Progenitor cell of endocrine pancreas (in vitro differentiated cells): Measurements from ENCODE around the gene SCN9A. TPM values are rescaled to one million over a fixed set of nuclear protein-coding genes. Genes with fewer than 3 reads are reported as not detected.
"Not testable (repeated sequence)": the region's sequence is repeated elsewhere in the genome, so short reads cannot be mapped to it uniquely, and the experiment has no call there.

Experiments used
- DNase-seq: peaks from one replicate; pipeline ENCODE4 v3.0.0; 2021; ENCODE audit warnings: low spot score; ENCODE audit not compliant: unreplicated experiment
- H3K27ac Mint-ChIP-seq: 2 replicates; pipeline ENCODE4 v1.8.0; 2021; ENCODE audit warnings: mild to moderate bottlenecking, moderate library complexity, mixed read lengths
- H3K27me3 Mint-ChIP-seq: 2 replicates; pipeline ENCODE4 v1.8.0; 2021; ENCODE audit warnings: mixed read lengths
- H3K36me3 Mint-ChIP-seq: 2 replicates; pipeline ENCODE4 v1.8.0; 2022; ENCODE audit warnings: mixed read lengths; ENCODE audit not compliant: insufficient read depth
- H3K4me1 Mint-ChIP-seq: 2 replicates; pipeline ENCODE4 v1.8.0; 2021; ENCODE audit warnings: low read depth, mixed read lengths
- H3K4me3 Mint-ChIP-seq: 2 replicates; pipeline ENCODE4 v1.8.0; 2021; ENCODE audit warnings: low read depth, mild to moderate bottlenecking, moderate library complexity, mixed read lengths
- H3K9me3 Mint-ChIP-seq: 2 replicates; pipeline ENCODE4 v1.8.0; 2021; ENCODE audit warnings: low read depth, mixed read lengths
- CTCF ChIP-seq: fragments of 200-600 bp; sonication (generic); IDR thresholded peaks from one replicate; pipeline ENCODE4 v1.5.0; 2021; ENCODE audit warnings: antibody characterized with exemption, mild to moderate bottlenecking; ENCODE audit not compliant: unreplicated experiment
- total RNA-seq: library from RNA; stranded (reverse); gene quantifications from 2 replicates; pipeline ENCODE4 v1.2.1, GENCODE V29; 2021

Gene SCN9A
- total RNA-seq, 1 donor from 2014 or later = 23.7 TPM

- Mint-ChIP-seq H3K4me3 (no peak overlapping the region), H3K27ac (no peak overlapping the region), H3K27me3 (no peaks in the 10 kb centered on the region), H3K4me1 (peaks cover 4% of the 10 kb centered on the region), H3K9me3 (no peaks in the 10 kb centered on the region), H3K36me3 (no peaks in the 10 kb centered on the region)
- no peak for TF ChIP-seq CTCF
- no peak for DNase-seq
Observed at GRCh38 chr2:166329465-166329864, 46.3 kb downstream of the SCN9A start.

GRCh38 chr2:166328147-166328546 is 47.6 kb downstream of the SCN9A start:
- H3K4me1 Mint-ChIP-seq = no peaks in the 10 kb centered on the region
- H3K9me3 Mint-ChIP-seq = no peaks in the 10 kb centered on the region
- no peak for TF ChIP-seq CTCF
- H3K36me3 Mint-ChIP-seq = no peaks in the 10 kb centered on the region
- no peak overlapping the region for H3K4me3 Mint-ChIP-seq
- H3K27ac Mint-ChIP-seq = no peak overlapping the region
- no peaks in the 10 kb centered on the region for H3K27me3 Mint-ChIP-seq
- DNase-seq = no peak

- Mint-ChIP-seq H3K9me3 (no peaks in the 10 kb centered on the region), H3K4me1 (no peaks in the 10 kb centered on the region), H3K27ac (no peak overlapping the region), H3K36me3 (no peaks in the 10 kb centered on the region), H3K4me3 (no peak overlapping the region), H3K27me3 (no peaks in the 10 kb centered on the region)
- TF ChIP-seq CTCF = no peak
- DNase-seq = no peak
Observed at GRCh38 chr2:166321076-166321475, 54.7 kb downstream of the SCN9A start.

- Mint-ChIP-seq H3K27me3 (no peaks in the 10 kb centered on the region), H3K9me3 (no peaks in the 10 kb centered on the region), H3K4me1 (no peaks in the 10 kb centered on the region), H3K27ac (no peak overlapping the region), H3K36me3 (peaks cover 5% of the 10 kb centered on the region), H3K4me3 (no peak overlapping the region)
- TF ChIP-seq CTCF = no peak
- DNase-seq = no peak
Observed at GRCh38 chr2:166314022-166314759, 61.6 kb downstream of the SCN9A start.

- not testable (repeated sequence) for H3K27me3 Mint-ChIP-seq, H3K27ac Mint-ChIP-seq, H3K4me3 Mint-ChIP-seq, H3K9me3 Mint-ChIP-seq, H3K4me1 Mint-ChIP-seq, DNase-seq
- H3K36me3 Mint-ChIP-seq = peaks cover 10% of the 10 kb centered on the region
Observed at GRCh38 chr2:166312863-166313262, 62.9 kb downstream of the SCN9A start.

GRCh38 chr2:166307326-166307725 is 68.4 kb downstream of the SCN9A start:
- TF ChIP-seq CTCF = no peak
- Mint-ChIP-seq H3K9me3 (peaks cover 4% of the 10 kb centered on the region), H3K27me3 (no peaks in the 10 kb centered on the region), H3K4me1 (no peaks in the 10 kb centered on the region), H3K4me3 (no peak overlapping the region), H3K36me3 (peaks cover 9% of the 10 kb centered on the region), H3K27ac (no peak overlapping the region)
- DNase-seq = no peak
